Thymus (tissue), 11 donors: Measurements from ENCODE around the gene TALDO1. TPM values are rescaled to one million over a fixed set of nuclear protein-coding genes. Genes with fewer than 3 reads are reported as not detected.

Experiments used
- DNase-seq, 9 donors: peaks; one replicate each; pipeline ENCODE4 v3.0.0-alpha.2; 2013; ENCODE audit warnings: low spot score in 9 of 9, low read depth in 6 of 9, missing footprints in 1 of 9
- H3K27ac ChIP-seq, 2 donors: one replicate each; pipeline ENCODE4 v1.5.1; 2013; ENCODE audit warnings: control low read depth in 1 of 2, low read depth in 1 of 2, low read length in 1 of 2, mild to moderate bottlenecking in 1 of 2, moderate library complexity in 1 of 2
- H3K27me3 ChIP-seq, 2 donors: one replicate each; pipeline ENCODE4 v1.5.1; 2013; ENCODE audit warnings: low read length in 1 of 2; ENCODE audit not compliant: control insufficient read depth in 2 of 2, insufficient read depth in 1 of 2
- H3K36me3 ChIP-seq, 2 donors: one replicate each; pipeline ENCODE4 v1.5.1; 2013; ENCODE audit warnings: low read length in 1 of 2, mild to moderate bottlenecking in 1 of 2, moderate library complexity in 1 of 2; ENCODE audit not compliant: control insufficient read depth in 2 of 2, insufficient read depth in 2 of 2
- H3K4me1 ChIP-seq, 2 donors: one replicate each; pipeline ENCODE4 v1.5.1; 2013; ENCODE audit warnings: low read length in 2 of 2; ENCODE audit not compliant: control insufficient read depth in 2 of 2, insufficient read depth in 2 of 2
- H3K4me3 ChIP-seq, 2 donors: one replicate each; pipeline ENCODE4 v1.5.1; 2013; ENCODE audit warnings: low read length in 2 of 2, control low read depth in 1 of 2, mild to moderate bottlenecking in 1 of 2
- H3K9me3 ChIP-seq, 2 donors: one replicate each; pipeline ENCODE4 v1.5.1; 2013; ENCODE audit warnings: low read length in 1 of 2, mild to moderate bottlenecking in 1 of 2; ENCODE audit not compliant: control insufficient read depth in 2 of 2, insufficient read depth in 1 of 2
- WGBS: extraction: QIAGEN DNeasy Blood & Tissue Kit; methylation state at CpG from one replicate; pipeline ENCODE4 v1.1.7; 2013; 5-methylcytosine and 5-hydroxymethylcytosine counted together
- polyA plus RNA-seq: library from polyadenylated mRNA; stranded (reverse); fragments of 200-250 nt; gene quantifications from one replicate; pipeline ENCODE4 v1.2.3, GENCODE V29; 2013
- total RNA-seq: library from RNA; stranded (reverse); fragments of 120-200 nt; gene quantifications from one replicate; pipeline ENCODE4 v1.2.4, GENCODE V29; 2013
- donor health status: healthy.

The TALDO1 gene
- total and polyA plus RNA-seq, 2 donors = 115 to 141 TPM

DNA sequence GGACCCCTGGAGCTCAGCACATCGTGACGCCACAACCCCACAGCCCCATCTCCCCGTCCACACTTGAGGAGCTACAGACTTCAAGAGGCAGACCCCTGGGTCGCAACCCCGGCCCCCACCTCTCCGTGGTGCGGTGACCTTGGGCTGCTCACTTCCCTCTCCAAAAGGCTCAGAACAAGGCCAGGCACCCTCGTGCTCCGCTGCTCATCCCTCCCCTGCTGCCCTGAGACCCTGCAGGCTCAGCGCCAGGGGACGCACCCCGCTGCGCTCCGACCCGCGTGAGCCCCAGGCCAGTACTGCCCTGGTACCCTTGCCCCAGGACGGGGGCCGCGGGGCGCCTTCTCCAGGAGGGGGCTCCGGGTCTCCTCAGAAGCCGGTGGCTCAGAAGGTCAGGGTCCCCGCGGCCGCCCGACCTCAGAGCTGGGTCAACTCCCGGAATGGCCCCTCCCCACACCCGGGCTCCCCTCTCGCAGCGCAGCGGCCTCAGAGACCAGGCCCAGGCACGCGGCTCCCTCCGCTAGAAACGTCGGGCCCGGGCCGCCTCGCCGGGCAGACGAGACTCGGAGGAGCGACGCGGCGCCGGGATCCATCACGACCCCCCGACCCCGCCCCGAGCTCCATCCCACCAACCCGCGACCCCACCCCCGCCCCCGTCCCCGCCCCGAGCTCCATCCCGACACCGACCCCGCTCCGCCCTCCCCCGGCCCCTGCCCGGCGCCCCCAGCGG, 29.5 kb downstream of the TALDO1 start:
- 3% methylated on average over 65 of the region's 65 CpGs for WGBS
- Histone ChIP-seq H3K4me3 (peak overlapping the region; percentile 71 to 98), H3K9me3 (no peaks in the 10 kb centered on the region), H3K4me1 (peaks cover 11 to 20% of the 10 kb centered on the region in 2 donors), H3K27ac (peak overlapping the region in 1 of 2 donors; percentile 36), H3K36me3 (peaks cover 21 to 23% of the 10 kb centered on the region in 2 donors), H3K27me3 (no peaks in the 10 kb centered on the region)
- DNase-seq = peak in 1 of 9 donors; percentile 35

DNA sequence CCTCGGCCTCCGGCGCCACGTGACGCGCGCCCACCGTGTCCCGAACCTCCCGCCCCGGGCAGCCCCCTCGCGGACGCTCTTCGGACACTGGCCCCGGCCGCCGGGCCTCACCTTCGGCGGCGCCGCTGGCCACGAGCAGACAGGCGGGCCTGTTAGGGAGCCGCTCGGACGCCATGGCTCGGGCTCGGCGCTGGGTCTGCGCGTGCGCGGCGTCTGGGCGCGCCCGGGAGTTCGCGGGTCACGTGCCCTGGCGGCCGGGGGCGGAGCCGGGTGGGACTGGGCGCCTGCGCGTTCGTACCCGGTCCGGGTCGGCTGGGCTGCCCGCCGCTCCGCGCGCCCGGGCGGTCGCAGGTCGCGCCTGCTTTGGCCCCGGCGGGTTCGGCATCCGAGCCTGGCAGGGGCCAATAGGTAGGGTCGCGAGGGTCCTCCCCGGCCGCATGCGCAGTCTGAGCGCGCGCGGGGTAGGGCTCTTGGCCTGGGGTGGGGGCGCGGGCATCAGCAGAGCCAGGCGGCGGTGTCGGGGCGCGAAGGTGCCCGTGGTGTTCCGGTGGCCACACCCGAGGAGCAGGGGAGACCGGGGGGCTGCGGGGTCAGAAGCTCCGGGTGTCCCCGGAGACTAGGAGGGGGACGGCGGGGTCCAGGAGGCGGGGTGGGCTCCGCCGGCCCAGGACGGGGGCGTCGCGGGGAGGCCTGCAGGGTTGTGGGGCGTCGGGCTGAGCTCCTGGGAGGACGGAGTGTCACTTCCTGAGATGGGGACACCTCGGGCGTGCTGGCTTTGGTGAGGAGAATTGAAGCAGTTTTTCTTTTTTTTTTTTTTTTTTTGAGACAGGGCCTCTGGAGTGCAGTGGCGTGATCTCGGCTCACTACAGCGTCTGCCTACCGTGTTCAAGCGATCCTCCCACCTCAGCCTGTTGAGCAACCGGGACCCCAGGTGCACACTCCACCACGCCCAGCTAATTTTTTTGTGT, 30.3 kb downstream of the TALDO1 start, which contains the start of gene GATD1:
TSS of gene GATD1 (minus strand) at position 200 of the 968 bp plus-strand sequence. CDS start at position 175, 25 bp downstream.
- H3K36me3 ChIP-seq = peaks cover 15% of the 10 kb centered on the region in 2 donors
- peak in 8 of 9 donors; percentile 77 to 93 (median 88) for DNase-seq
- peaks cover 11 to 20% of the 10 kb centered on the region in 2 donors for H3K4me1 ChIP-seq
- peak within 1 kb of the TSS; percentile 71 to 98 for H3K4me3 ChIP-seq
- H3K27me3 ChIP-seq = peaks cover 0 to 2% of the 10 kb centered on the region in 2 donors
- peak within 1 kb of the TSS in 1 of 2 donors; percentile 76 for H3K27ac ChIP-seq
- no peaks in the 10 kb centered on the region for H3K9me3 ChIP-seq
- under 1% methylated on average over 110 of the region's 110 CpGs for WGBS

DNA sequence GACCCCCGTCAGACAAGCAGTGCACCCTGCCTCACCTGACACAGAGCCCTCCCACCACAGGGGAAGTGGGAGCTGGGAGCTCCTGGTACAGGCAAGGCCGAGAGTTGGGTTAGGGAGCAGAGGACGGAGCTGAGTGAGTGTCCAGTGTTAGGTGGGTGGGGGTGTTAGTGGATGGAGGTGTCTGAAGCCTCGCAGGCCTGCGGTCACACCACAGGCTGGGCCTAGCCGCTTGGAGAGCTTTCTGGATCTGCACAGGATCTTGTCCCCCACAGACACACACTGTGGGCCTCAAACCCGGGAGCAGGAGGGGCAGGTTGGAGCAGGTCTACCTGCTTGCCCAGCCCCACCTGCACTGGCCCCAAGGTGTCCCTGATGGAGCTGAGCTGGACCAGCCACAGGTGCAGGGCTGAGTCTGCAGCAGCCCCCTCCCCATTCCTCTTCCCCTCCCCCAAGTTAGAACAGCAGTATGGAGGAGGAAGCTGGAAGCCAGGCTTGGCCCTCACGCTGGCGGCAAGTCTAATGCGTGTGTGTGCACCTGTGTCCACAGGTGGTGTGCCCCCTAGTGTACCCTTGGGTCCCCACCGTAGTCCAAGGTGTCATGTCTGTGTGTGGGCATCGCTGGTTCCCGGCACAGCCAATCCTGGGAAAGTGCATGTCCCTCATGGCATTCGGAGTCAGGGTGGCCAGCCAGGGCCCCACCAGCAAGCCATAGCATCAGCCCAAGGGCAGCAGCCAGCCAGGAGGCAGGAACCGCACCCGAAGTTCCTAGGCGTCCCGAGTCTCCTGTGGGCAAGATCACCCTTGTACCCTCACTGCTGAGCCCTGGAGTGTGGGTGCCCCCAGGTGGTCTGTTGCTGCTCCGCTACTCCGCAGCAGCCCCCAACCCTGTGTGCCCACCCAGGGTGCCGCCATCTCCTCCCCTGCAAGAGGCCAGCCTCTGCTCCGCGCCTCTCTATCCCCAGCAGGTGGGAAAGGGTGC, 32.0 kb downstream of the TALDO1 start:
- 97% methylated on average over 23 of the region's 23 CpGs for WGBS
- no peak for DNase-seq
- no peak overlapping the region for H3K27ac ChIP-seq
- H3K36me3 ChIP-seq = peaks cover under 1 to 5% of the 10 kb centered on the region in 2 donors
- H3K9me3 ChIP-seq = no peaks in the 10 kb centered on the region
- peaks cover 11 to 23% of the 10 kb centered on the region in 2 donors for H3K4me1 ChIP-seq
- H3K4me3 ChIP-seq = no peak overlapping the region
- peaks cover 0 to 3% of the 10 kb centered on the region in 2 donors for H3K27me3 ChIP-seq

DNA sequence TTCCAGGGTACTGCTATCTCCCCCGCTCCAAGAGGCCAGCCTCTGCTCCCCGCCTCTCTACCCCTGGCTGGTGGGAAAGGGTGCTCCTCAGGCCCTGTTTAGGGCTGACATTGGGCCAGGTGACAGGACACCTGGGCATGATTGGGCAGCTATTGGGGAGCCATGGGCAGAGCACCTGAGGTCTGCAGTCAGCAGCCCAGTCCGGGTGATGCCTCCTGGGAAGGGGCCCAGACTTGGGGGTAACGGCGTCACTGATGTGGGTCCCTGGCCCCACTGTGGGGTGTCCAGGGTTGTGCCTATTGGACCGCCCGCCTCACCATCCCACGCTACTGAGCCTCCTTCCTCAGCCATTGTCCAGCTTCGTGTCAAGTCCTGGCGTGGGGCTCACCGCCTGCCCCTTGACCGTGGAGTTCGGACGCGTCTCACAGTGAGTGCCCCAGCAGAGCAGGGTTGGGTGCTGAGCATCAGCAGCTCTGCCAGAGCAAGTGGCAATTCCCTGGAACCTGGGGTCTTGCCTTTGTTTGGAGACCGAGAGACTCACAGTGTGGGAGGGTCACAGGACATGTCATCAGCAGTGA, 32.8 kb downstream of the TALDO1 start:
- Histone ChIP-seq H3K9me3 (no peaks in the 10 kb centered on the region), H3K4me3 (no peak overlapping the region), H3K4me1 (peaks cover 11 to 23% of the 10 kb centered on the region in 2 donors), H3K36me3 (peaks cover 0 to 4% of the 10 kb centered on the region in 2 donors), H3K27ac (no peak overlapping the region), H3K27me3 (peaks cover 0 to 3% of the 10 kb centered on the region in 2 donors)
- DNase-seq = no peak
- WGBS = 97% methylated on average over 16 of the region's 16 CpGs

DNA sequence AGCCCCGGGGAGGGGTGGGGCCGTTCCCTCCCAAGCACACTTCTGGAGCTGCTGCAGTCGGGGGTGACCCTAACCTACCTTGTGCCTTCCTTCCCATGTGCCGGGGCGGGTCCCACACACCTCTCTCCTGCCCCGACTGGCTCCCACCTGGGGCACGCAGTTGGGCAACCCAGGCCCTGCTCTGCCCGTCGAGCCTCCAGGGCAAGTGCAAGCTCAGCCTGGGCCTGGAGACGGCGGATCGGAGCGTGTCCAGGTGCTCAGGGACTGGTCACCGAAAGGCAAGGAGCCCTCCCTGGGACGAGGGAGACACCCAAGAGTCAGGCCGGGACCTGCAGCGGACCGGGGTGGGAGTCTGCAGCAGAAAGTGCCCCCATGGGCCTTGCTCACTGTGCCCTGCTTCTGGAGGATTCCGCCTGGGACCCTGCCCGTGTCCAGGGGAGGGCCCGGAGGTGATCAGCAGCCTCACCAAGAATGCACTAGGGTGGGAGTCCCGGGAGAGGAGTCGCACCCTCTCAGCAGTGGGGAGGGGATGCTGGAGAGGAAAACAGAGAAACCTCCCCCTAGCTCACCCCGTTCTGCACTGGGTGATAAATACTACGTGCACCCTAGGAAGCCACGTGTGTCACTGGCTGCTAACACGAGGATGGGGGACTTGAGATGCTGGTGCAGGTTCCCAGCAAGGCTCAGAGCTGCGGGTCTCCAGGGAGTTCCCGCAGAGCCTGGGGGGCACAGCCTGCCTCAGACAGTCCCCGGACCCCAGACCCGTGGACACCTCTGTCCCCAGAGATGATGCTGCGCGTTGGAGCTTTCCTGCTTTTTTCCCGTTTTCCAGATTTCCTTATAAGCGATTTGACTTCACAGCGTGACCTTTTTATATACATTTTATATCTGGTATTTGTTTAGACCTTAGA, 35.3 kb downstream of the TALDO1 start:
- WGBS = 92% methylated on average over 36 of the region's 36 CpGs
- Histone ChIP-seq H3K36me3 (peaks cover 0 to 4% of the 10 kb centered on the region in 2 donors), H3K27ac (no peak overlapping the region), H3K9me3 (no peaks in the 10 kb centered on the region), H3K27me3 (peaks cover 0 to 4% of the 10 kb centered on the region in 2 donors), H3K4me1 (peaks cover 5 to 16% of the 10 kb centered on the region in 2 donors), H3K4me3 (no peak overlapping the region)
- no peak for DNase-seq

DNA sequence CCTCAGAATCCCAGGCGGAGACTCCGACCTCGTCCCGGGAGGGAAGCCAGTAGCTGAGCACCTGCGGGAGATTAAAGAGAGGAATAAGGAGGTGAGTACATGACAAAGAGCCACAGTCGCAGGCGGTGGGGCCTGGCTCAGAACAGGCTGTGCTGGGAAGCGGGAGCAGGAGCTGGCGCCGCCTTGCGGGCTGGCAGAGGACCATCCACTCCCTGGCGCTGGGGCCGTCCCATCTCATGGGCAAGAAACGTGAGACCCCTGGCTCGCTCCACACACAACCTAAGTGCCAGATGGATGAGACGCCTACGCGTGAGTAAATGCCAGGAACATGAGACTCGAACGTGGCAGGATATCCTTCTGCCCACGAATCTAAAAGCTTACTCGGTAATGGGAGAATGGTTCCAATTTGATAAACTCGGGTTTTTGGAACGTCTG, 36.3 kb downstream of the TALDO1 start:
- DNase-seq = peak in 2 of 9 donors; percentile 56 to 64
- H3K9me3 ChIP-seq = no peaks in the 10 kb centered on the region
- H3K27me3 ChIP-seq = peaks cover 0 to 15% of the 10 kb centered on the region in 2 donors
- peaks cover 0 to 4% of the 10 kb centered on the region in 2 donors for H3K36me3 ChIP-seq
- H3K4me1 ChIP-seq = peaks cover 0 to 8% of the 10 kb centered on the region in 2 donors
- H3K4me3 ChIP-seq = no peak overlapping the region
- H3K27ac ChIP-seq = no peak overlapping the region
- 62% methylated on average over 24 of the region's 24 CpGs for WGBS

DNA sequence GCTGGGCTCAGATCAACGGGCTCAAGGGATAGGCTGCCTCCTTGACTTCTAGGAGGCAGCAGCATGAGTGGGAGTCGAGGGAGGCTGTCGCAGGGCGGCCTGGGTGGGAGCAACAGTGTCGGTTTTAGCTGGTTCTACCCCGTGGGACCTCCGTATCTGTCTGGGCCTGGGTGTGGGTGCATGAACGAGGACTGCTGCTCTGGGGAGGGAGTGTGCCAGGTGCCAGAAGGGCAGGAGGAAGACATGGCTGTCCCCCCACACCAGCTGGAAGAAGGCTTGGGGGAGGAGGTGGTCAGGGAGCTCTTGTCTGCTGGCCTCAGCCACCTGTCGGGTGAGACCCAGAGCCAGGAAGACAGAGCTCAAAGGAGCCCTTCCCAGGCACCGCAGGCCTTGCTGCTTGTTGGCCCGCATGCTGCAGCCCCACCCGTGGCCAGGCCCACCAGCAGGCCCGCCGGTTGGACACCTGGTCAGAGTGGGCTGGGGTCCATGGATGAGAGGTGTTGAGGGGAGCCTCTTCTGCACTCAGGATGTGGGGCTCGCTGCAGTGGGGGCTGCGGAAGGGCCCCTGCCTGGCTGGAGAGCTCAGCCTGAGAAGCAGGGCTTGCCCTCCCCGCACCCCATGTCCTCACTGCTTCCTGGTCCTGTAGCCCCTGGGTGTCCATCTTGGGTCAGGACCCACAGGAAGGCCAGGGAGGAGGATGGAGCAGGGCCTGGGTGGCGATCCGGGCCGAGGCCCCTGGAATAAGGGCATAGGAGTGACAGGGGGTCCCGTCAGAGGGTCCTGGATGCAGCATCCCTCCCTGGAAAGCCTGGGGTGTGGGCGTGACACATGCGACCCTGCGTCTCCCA, 39.2 kb downstream of the TALDO1 start:
- 91% methylated on average over 24 of the region's 24 CpGs for WGBS
- no peak for DNase-seq
- no peaks in the 10 kb centered on the region for H3K9me3 ChIP-seq
- peaks cover 4 to 6% of the 10 kb centered on the region in 2 donors for H3K36me3 ChIP-seq
- H3K27ac ChIP-seq = no peak overlapping the region
- no peak overlapping the region for H3K4me3 ChIP-seq
- H3K27me3 ChIP-seq = peaks cover 10 to 40% of the 10 kb centered on the region in 2 donors
- H3K4me1 ChIP-seq = peaks cover 3 to 4% of the 10 kb centered on the region in 2 donors
